Panc1 (cell line): Measurements from ENCODE around the gene CD274.

ENCODE experiments used
- CTCF ChIP-seq: fragments of 450-650 bp; IDR thresholded peaks from 2 replicates; pipeline ENCODE4 v1.5.1; 2017; ENCODE audit warnings: mild to moderate bottlenecking
- POLR2AphosphoS5 ChIP-seq: IDR thresholded peaks from 2 replicates; pipeline ENCODE4 v1.6.1; 2012; ENCODE audit warnings: mild to moderate bottlenecking, low read depth, low read length, moderate library complexity
- REST ChIP-seq, 2 experiments: IDR thresholded peaks; 2 replicates each; pipeline ENCODE4 v1.6.1; 2011 to 2012; ENCODE audit warnings: low read depth in 2 of 2, control low read depth in 1 of 2, low read length in 1 of 2, mild to moderate bottlenecking in 1 of 2, moderate library complexity in 1 of 2; ENCODE audit not compliant: insufficient read depth in 1 of 2

- TF ChIP-seq CTCF (no peak), POLR2AphosphoS5 (no peak), REST (IDR thresholded peaks at IDR 0.05; ENCODE audit: insufficient read depth in 1 of 2, low read depth in 2 of 2, low read length in 1 of 2) (no peak)
Measured at GRCh38 chr9:5427005-5427404, 23.3 kb upstream of the CD274 start.
